HL-60 (cell line): Measurements from ENCODE around the gene SIVA1.

Experiments
- DNase-seq, 2 experiments: peaks; one replicate each; pipeline ENCODE4 v3.0.0-alpha.2; 2010 to 2020; ENCODE audit warnings: low read depth in 1 of 2, low spot score in 1 of 2
- H3K27ac ChIP-seq: fragments of 250-450 bp; sonication (Bioruptor Pico); replicated peaks from 2 replicates; pipeline ENCODE4 v1.5.1; 2020; ENCODE audit warnings: mild to moderate bottlenecking, moderate library complexity
- H3K27me3 ChIP-seq: fragments of 250-450 bp; sonication (Bioruptor Pico); 2 replicates; pipeline ENCODE4 v1.5.1; 2021; ENCODE audit warnings: mild to moderate bottlenecking, moderate library complexity; ENCODE audit not compliant: insufficient read depth, poor library complexity, severe bottlenecking
- H3K4me3 ChIP-seq: replicated peaks from 2 replicates; pipeline ENCODE4 v1.5.1; 2011; ENCODE audit warnings: mild to moderate bottlenecking, control low read depth, low read length; ENCODE audit not compliant: insufficient read depth
- GABPA ChIP-seq: IDR thresholded peaks from 2 replicates; pipeline ENCODE4 v1.6.1; 2012; ENCODE audit warnings: low read depth
- POLR2AphosphoS5 ChIP-seq: IDR thresholded peaks from 2 replicates; pipeline ENCODE4 v1.6.1; 2012; ENCODE audit warnings: low read depth
- SPI1 ChIP-seq: IDR thresholded peaks from 2 replicates; pipeline ENCODE4 v1.6.1; 2012; ENCODE audit warnings: low read depth, mild to moderate bottlenecking, borderline replicate concordance
- TF ChIP-seq, protein P1 (sequence below): IDR thresholded peaks from one replicate; pipeline ENCODE4 v1.5.1; 2011; ENCODE audit warnings: low read length, control low read depth, inconsistent platforms; ENCODE audit not compliant: insufficient read depth
- TF ChIP-seq, protein P2 (sequence below): IDR thresholded peaks from 2 replicates; pipeline ENCODE4 v1.6.1; 2012; ENCODE audit warnings: low read depth; ENCODE audit not compliant: insufficient replicate concordance

The SIVA1 gene

DNA sequence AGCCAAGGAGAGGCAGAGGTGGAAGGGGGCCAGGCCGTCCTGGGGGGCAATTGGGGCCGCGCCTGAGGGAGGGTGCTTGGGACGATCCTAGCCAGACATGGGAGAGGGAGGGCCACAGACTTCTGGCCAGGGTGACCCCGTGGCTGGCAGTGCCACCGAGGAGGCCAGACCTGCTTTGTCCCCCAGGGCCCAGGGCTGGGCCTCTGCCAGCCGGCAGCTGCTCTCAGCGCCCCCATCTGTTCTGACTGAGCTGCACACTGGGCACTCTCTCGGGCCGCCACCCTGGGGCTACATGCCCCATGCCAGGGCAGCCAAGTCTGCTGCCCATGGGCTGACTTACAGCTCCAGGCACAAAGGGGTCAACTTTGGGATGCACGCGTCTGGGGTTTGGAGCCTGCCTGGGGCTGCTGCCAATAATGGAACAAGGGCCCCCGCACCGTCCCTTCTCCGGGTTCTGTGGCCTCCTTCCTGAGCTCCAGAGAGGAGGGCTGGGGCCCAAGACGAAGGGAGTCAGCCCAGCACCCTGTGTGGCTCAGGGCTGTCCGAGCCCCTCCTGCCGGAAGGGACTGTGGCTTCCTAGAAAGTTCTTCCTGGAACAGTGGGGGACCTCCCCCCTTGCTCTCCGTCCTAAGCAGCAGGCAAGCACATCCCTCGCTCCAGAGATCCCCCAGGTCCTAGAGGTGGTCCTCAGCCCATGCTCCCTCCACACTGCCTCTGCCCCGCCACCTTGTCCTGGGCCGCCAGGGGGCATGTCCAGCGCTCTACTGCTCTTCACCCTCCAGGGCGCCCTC, 27.8 kb upstream of the SIVA1 start:
- no peak for TF ChIP-seq POLR2AphosphoS5
- TF ChIP-seq GABPA, result no peak
- TF ChIP-seq, protein P1, sequence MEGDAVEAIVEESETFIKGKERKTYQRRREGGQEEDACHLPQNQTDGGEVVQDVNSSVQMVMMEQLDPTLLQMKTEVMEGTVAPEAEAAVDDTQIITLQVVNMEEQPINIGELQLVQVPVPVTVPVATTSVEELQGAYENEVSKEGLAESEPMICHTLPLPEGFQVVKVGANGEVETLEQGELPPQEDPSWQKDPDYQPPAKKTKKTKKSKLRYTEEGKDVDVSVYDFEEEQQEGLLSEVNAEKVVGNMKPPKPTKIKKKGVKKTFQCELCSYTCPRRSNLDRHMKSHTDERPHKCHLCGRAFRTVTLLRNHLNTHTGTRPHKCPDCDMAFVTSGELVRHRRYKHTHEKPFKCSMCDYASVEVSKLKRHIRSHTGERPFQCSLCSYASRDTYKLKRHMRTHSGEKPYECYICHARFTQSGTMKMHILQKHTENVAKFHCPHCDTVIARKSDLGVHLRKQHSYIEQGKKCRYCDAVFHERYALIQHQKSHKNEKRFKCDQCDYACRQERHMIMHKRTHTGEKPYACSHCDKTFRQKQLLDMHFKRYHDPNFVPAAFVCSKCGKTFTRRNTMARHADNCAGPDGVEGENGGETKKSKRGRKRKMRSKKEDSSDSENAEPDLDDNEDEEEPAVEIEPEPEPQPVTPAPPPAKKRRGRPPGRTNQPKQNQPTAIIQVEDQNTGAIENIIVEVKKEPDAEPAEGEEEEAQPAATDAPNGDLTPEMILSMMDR, result peak; percentile 17
- TF ChIP-seq, protein P2, sequence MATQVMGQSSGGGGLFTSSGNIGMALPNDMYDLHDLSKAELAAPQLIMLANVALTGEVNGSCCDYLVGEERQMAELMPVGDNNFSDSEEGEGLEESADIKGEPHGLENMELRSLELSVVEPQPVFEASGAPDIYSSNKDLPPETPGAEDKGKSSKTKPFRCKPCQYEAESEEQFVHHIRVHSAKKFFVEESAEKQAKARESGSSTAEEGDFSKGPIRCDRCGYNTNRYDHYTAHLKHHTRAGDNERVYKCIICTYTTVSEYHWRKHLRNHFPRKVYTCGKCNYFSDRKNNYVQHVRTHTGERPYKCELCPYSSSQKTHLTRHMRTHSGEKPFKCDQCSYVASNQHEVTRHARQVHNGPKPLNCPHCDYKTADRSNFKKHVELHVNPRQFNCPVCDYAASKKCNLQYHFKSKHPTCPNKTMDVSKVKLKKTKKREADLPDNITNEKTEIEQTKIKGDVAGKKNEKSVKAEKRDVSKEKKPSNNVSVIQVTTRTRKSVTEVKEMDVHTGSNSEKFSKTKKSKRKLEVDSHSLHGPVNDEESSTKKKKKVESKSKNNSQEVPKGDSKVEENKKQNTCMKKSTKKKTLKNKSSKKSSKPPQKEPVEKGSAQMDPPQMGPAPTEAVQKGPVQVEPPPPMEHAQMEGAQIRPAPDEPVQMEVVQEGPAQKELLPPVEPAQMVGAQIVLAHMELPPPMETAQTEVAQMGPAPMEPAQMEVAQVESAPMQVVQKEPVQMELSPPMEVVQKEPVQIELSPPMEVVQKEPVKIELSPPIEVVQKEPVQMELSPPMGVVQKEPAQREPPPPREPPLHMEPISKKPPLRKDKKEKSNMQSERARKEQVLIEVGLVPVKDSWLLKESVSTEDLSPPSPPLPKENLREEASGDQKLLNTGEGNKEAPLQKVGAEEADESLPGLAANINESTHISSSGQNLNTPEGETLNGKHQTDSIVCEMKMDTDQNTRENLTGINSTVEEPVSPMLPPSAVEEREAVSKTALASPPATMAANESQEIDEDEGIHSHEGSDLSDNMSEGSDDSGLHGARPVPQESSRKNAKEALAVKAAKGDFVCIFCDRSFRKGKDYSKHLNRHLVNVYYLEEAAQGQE, result no peak
- TF ChIP-seq SPI1, result no peak
- no peak for DNase-seq
- Histone ChIP-seq H3K27me3 (peaks cover 29% of the 10 kb centered on the region), H3K27ac (no peak overlapping the region), H3K4me3 (peak overlapping the region; percentile 81)

DNA sequence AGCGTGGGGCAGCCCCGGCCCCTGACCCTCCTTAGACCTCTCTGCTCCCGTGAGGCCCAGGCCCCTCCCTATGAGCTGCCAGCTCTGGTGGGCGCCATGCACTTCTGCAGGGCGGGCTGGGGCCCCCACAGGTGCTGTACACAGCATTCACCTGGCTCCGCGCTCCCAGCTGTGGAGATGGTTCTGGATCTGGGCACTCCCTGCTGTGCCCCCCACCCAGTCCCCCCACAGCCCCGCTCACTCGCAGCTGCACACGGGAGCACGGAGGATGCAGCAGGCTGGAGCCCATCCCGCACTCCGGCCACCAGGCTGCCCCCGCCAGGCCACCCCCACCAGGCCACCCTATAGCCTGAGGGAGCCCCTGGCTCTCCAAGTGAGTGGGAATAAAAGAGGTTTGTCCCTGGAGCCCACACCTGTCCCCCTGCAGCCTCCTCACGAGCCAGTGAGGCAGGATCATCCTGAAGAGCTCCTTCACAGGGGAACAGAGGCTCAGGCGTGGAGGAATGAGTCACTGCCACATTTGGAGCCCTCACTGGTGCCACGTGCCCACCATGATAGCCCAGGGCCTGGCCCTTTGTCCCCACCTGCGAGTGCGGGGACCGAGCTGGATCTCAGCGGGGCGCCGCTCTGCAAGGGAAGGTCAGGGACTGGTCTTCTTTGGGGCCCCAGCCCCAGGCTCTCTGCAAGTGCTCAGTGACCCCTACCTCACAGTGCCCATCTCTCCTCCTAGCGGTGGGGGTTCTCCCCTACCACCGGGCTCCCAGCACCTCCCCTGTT, 27.0 kb upstream of the SIVA1 start:
- Histone ChIP-seq H3K27me3 (peaks cover 29% of the 10 kb centered on the region), H3K4me3 (no peak overlapping the region), H3K27ac (no peak overlapping the region)
- DNase-seq, result no peak
- TF ChIP-seq POLR2AphosphoS5 (no peak), SPI1 (no peak), GABPA (no peak)
- TF ChIP-seq, protein P2, result no peak
- TF ChIP-seq, protein P1, result no peak

DNA sequence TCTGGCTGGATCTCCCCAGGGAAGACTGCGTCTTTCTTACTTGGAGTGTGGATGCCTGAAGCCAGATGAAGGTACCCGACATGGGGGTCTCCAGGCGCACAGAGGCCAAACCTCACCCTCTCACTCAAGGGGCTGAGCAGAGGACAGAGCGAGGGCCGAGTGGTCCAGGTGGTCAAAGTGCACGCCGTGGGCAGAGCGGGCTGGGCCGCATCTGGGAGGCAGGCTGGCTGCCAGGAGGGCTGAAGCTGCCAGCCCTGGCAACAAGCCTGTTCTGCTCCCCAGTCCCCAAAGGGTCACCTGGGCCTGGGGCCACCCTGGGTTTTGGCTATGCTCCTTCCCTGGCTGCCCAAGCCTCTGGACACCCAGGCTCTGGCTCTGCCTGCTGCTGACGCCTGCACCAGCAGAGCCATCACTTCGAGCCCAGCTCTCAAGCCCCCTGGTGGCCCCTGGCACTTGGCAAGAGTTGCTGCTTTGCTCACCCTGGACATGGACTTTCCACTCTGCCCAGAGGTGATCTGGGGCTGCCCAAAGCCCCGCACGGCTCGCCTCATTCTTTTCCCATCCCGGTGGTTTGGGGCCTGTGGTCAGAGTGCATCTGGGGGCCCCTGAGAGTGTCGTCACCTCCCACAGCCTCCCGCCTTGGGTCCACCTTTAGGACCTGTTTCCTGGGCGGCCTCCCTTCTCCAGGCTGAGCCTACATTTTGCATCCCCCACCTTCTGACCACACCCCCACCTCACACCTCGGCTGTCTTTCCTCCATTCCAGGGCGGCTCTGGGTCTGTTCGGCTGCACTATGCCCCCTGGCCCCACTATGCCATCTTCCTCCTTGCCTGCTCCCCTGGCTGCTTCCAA, 26.1 kb upstream of the SIVA1 start:
- no peak for DNase-seq
- no peak overlapping the region for H3K4me3 ChIP-seq
- TF ChIP-seq SPI1 (no peak), GABPA (no peak), POLR2AphosphoS5 (no peak)
- TF ChIP-seq, protein P2, result no peak
- TF ChIP-seq, protein P1, result no peak
- no peak overlapping the region for H3K27ac ChIP-seq
- peaks cover 29% of the 10 kb centered on the region for H3K27me3 ChIP-seq
